Mononuclear cell (primary cell): ENCODE data around the gene UBASH3B. TPM values are rescaled to one million over a fixed set of nuclear protein-coding genes. Genes with fewer than 3 reads are reported as not detected.
"Not testable (repeated sequence)": the region's sequence is repeated elsewhere in the genome, so short reads cannot be mapped to it uniquely, and the experiment has no call there.

ENCODE experiments used
- H3K27me3 ChIP-seq: 2 replicates; pipeline ENCODE4 v1.6.0; 2011; ENCODE audit warnings: low read length, control low read depth; ENCODE audit not compliant: insufficient read depth
- H3K4me1 ChIP-seq: 2 replicates; pipeline ENCODE4 v1.5.1; 2011; ENCODE audit warnings: mild to moderate bottlenecking, low read length, control low read depth; ENCODE audit not compliant: insufficient read depth
- H3K4me3 ChIP-seq: 2 replicates; pipeline ENCODE4 v1.5.1; 2011; ENCODE audit warnings: mild to moderate bottlenecking, low read length, moderate library complexity
- H3K9me3 ChIP-seq: 2 replicates; pipeline ENCODE4 v1.5.1; 2011; ENCODE audit warnings: low read depth, mild to moderate bottlenecking, control low read depth, low read length
- total RNA-seq: library from RNA; depleted of rRNA; stranded (reverse); fragments of >200 nt; gene quantifications from one replicate; pipeline ENCODE4 v1.2.3, GENCODE V29; 2012

UBASH3B gene
- total RNA-seq, 1 donor: 16.3 TPM

GRCh38 chr11:122812638-122813037, 157.1 kb downstream of the UBASH3B start:
- Histone ChIP-seq H3K27me3 (no peaks in the 10 kb centered on the region), H3K9me3 (no peaks in the 10 kb centered on the region), H3K4me3 (no peak overlapping the region), H3K4me1 (peaks cover 11% of the 10 kb centered on the region)

GRCh38 chr11:122813176-122813893, 157.8 kb downstream of the UBASH3B start:
- Histone ChIP-seq H3K4me1 (peaks cover 4% of the 10 kb centered on the region), H3K27me3 (no peaks in the 10 kb centered on the region), H3K4me3 (no peak overlapping the region), H3K9me3 (no peaks in the 10 kb centered on the region)

- H3K4me1 ChIP-seq: no peaks in the 10 kb centered on the region
- no peaks in the 10 kb centered on the region for H3K9me3 ChIP-seq
- no peaks in the 10 kb centered on the region for H3K27me3 ChIP-seq
- H3K4me3 ChIP-seq: no peak overlapping the region
Measured at GRCh38 chr11:122813894-122814270, 158.4 kb downstream of the UBASH3B start.

GRCh38 chr11:122814401-122814800, 158.9 kb downstream of the UBASH3B start:
- H3K4me3 ChIP-seq: no peak overlapping the region

GRCh38 chr11:122815900-122816299, 160.4 kb downstream of the UBASH3B start:
- no peaks in the 10 kb centered on the region for H3K4me1 ChIP-seq
- H3K4me3 ChIP-seq: no peak overlapping the region
- H3K27me3 ChIP-seq: no peaks in the 10 kb centered on the region
- H3K9me3 ChIP-seq: peaks cover 4% of the 10 kb centered on the region

More at GRCh38 chr11:122814401-122814800, 158.9 kb downstream of the UBASH3B start:
- Histone ChIP-seq H3K27me3 (no peaks in the 10 kb centered on the region), H3K9me3 (no peaks in the 10 kb centered on the region), H3K4me1 (no peaks in the 10 kb centered on the region)

- H3K27me3 ChIP-seq: no peaks in the 10 kb centered on the region
- H3K4me1 ChIP-seq: no peaks in the 10 kb centered on the region
- no peak overlapping the region for H3K4me3 ChIP-seq
- peaks cover 4% of the 10 kb centered on the region for H3K9me3 ChIP-seq
Measured at GRCh38 chr11:122816761-122817520, 161.4 kb downstream of the UBASH3B start.

- Histone ChIP-seq H3K9me3 (peaks cover 4% of the 10 kb centered on the region), H3K4me3 (no peak overlapping the region), H3K27me3 (no peaks in the 10 kb centered on the region), H3K4me1 (no peaks in the 10 kb centered on the region)
Measured at GRCh38 chr11:122820158-122820557, 164.6 kb downstream of the UBASH3B start.

GRCh38 chr11:122821169-122821568, 165.6 kb downstream of the UBASH3B start:
- H3K9me3 ChIP-seq: peaks cover 4% of the 10 kb centered on the region
- H3K4me1 ChIP-seq: no peaks in the 10 kb centered on the region
- H3K27me3 ChIP-seq: no peaks in the 10 kb centered on the region
- no peak overlapping the region for H3K4me3 ChIP-seq

- H3K4me3 ChIP-seq: no peak overlapping the region
- no peaks in the 10 kb centered on the region for H3K4me1 ChIP-seq
- no peaks in the 10 kb centered on the region for H3K27me3 ChIP-seq
- H3K9me3 ChIP-seq: peaks cover 4% of the 10 kb centered on the region
Measured at GRCh38 chr11:122822241-122822640, 166.7 kb downstream of the UBASH3B start.

- Histone ChIP-seq H3K27me3 (no peaks in the 10 kb centered on the region), H3K4me1 (no peaks in the 10 kb centered on the region), H3K9me3 (peaks cover 4% of the 10 kb centered on the region), H3K4me3 (no peak overlapping the region)
Measured at GRCh38 chr11:122823564-122823963, 168.0 kb downstream of the UBASH3B start.

- H3K9me3 ChIP-seq, H3K27me3 ChIP-seq, H3K4me3 ChIP-seq, H3K4me1 ChIP-seq: not testable (repeated sequence)
Measured at GRCh38 chr11:122829371-122829770, 173.8 kb downstream of the UBASH3B start.

GRCh38 chr11:122832297-122832696, 176.8 kb downstream of the UBASH3B start:
- not testable (repeated sequence) for H3K27me3 ChIP-seq, H3K9me3 ChIP-seq, H3K4me3 ChIP-seq, H3K4me1 ChIP-seq

GRCh38 chr11:122832721-122833470, 177.4 kb downstream of the UBASH3B start:
- Histone ChIP-seq H3K27me3 (no peaks in the 10 kb centered on the region), H3K4me3 (no peak overlapping the region)

GRCh38 chr11:122833846-122834464, 178.4 kb downstream of the UBASH3B start:
- no peak overlapping the region for H3K4me3 ChIP-seq

More at GRCh38 chr11:122832721-122833470, 177.4 kb downstream of the UBASH3B start:
- no peaks in the 10 kb centered on the region for H3K9me3 ChIP-seq
- H3K4me1 ChIP-seq: peaks cover 9% of the 10 kb centered on the region

GRCh38 chr11:122836916-122837315, 181.4 kb downstream of the UBASH3B start:
- H3K9me3 ChIP-seq: no peaks in the 10 kb centered on the region
- no peaks in the 10 kb centered on the region for H3K27me3 ChIP-seq
- no peak overlapping the region for H3K4me3 ChIP-seq
- H3K4me1 ChIP-seq: peaks cover 13% of the 10 kb centered on the region

More at GRCh38 chr11:122833846-122834464, 178.4 kb downstream of the UBASH3B start:
- H3K4me1 ChIP-seq: peaks cover 13% of the 10 kb centered on the region
- no peaks in the 10 kb centered on the region for H3K9me3 ChIP-seq
- no peaks in the 10 kb centered on the region for H3K27me3 ChIP-seq
